GM15510 (cell line): ENCODE results near the gene POLA1.

ENCODE experiments used
- POLR2A ChIP-seq: IDR thresholded peaks from 3 replicates; pipeline ENCODE4 v1.6.1; 2011; ENCODE audit warnings: borderline replicate concordance; ENCODE audit not compliant: insufficient read length; ENCODE audit errors: extremely low read depth

POLA1 gene

DNA sequence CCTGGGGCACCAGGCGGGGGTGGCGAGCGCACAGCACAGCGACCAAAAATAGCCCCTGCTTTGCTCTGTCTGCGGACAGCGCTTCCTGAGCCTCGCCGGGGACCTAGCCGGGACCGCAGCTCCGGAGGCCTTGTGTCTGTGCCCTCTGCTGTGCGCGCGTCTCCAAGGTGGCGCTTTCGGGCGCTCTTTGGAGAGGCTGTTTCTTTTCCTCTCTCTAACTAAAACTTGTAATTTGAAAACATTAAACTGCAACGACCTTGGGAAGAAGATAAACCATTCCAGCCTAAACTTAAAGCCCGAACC, 318.7 kb downstream of the POLA1 start:
- no peak for TF ChIP-seq POLR2A

DNA sequence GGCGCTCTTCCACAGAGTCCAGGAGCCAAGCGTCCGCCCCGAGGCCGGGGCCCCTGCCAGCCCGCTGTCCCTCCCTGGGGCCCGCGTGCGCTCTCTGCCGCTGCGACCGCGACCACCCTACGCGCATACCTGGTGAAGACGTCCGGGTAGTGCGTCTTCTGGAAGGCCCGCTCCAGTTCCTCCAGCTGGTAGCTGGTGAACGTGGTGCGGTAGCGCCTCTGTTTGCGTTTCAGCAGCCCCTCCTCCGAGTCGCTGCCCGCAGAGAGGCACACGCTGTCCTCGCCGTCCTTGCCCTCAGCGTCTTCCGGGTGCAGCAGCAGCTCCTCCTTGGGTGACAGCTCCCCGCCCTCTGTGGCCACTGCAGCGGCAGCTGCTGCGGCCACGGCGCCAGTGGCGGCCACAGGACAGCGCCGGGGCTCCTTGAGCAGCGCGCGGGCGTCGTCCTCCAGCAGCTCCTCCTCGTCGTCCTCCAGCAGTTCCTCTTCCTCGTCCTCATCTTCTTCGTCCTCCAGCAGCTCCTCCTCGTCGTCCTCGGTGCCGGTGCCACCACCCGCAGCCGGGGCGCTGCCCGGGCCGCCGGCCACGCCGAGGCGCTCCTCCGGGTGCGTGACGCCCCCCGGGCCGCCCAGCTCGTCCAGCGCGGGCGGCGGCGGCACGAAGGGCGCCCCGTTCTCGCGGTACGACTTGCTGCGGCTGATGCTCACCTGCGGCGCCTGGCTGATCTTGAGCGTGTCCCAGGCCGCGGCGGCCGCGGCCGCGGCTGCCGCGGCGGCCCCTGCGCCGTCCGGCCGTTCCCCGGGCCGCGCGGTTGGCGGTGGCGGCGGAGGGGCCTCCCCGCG, 319.3 kb downstream of the POLA1 start:
- TF ChIP-seq POLR2A: no peak

DNA sequence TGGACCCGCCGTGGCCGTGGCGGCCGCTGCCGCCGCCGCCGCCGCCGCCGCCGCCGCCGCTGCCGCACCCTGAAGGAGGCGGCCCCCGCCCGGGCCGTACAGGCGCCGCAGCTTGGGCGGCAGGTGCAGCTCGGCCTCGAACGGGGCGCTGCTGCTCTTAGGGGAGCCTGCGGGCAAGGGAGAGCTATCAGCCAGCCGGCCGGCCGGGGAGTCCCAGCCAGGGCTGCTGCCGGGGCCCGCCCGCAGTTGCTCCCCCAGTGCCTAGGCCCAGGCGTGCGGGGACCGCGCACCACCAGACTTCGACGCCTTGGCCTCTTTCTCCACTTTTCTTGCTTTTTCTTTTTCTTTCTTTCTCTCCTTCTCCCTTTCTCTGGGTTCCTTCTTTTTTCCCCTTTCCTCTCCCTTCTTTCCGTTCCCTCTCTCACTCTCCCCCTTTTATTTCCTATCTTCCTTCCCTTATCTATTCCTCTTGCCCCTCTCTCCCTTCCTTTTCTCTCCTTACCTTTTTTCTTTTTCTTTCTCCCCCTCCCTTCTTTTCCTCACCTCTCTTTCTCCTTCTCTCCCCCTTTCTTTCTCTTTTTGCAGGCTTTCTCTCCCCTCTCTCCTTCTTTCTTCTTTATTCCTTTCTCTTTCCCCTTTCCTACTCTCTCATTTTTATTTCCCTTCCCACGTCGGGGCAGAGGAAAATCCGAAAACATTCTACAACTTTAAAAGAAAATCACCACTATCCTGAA, 320.1 kb downstream of the POLA1 start:
- no peak for TF ChIP-seq POLR2A

DNA sequence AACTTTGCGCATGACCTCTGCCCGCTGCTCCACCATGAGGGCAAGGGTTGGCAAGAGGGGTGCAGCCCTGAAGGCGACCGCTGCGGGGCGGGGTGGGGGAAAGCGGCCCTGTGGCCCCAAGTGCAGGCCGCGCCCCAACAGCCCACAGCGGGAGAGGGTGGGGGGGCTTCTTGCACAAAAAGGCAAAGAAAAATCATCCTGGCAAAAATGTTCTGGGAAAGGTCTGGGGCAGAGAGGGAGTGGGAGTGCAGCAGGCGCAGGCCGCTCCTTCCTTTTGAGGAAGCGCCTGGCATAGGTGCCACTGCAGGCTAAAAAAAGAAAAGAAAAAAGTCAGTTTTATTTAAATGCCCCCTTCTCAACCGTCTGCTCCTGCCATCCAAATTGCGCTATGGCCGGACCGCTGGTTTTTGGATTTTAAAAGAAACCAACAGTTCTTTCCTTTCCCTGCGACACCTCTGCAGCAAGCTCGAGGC, 320.7 kb downstream of the POLA1 start:
- TF ChIP-seq POLR2A: no peak

DNA sequence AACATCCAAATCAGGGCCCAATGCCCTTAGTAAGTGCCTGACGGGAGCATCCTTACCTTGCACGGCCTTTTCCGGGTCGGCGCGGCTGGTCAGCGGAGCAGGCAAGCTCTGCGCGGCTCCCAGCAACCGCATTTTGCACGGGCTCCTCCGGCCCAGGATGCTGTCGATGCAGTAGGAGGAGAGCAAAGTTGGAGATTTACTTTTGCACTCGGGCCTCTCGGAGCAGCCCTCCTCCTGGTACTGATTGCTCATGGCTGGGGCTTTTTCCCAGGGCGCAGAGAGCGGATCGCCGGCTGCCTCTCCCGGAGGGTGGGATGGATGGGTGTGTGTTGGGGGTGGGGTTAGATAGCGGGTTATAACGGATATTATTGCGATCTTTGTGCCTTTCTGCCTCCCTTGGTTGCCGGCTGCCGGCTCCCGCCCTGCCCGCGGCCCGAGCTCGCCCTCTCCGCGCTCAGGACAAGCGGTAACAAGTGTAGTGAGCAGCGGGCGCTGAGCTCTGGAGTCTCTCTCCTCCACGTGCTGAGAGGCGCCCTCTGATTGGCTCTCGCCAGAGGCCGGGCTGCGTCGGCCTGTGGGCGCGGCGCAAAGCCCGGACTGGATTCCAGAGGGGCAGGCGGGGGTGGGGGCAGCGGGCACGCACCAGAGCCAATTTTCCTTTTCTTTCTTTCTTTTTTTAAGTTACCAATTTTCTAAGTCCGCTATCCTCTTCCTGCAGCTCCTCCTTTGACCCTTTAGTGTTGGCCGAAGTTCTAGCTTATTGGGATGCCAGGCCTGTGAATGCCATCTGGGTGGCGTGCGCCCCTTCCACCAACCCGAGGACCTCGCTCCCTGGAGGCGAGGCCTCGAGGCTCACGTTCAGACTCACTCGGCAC, 322.0 kb downstream of the POLA1 start, which contains the start of gene ARX:
TSS of gene ARX (minus strand) at position 480 of the 875 bp plus-strand sequence. CDS start at position 252, 228 bp downstream.
- TF ChIP-seq POLR2A: no peak

DNA sequence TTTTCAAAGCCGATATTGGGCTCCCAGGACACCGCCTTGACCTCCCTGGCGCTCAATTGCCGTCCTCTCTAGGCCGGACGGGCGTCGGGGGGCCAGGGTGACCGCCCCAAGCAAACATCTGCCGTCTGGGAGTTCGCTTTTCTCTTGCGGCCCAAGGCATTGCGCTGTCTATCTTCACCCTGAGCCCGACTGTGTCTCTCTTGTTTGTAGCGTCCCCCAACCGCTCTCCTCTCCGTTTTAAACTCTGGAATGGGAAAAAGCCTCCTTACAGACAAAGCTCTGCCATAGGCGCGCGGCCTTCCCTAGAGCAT, 322.6 kb downstream of the POLA1 start:
- TF ChIP-seq POLR2A: no peak

DNA sequence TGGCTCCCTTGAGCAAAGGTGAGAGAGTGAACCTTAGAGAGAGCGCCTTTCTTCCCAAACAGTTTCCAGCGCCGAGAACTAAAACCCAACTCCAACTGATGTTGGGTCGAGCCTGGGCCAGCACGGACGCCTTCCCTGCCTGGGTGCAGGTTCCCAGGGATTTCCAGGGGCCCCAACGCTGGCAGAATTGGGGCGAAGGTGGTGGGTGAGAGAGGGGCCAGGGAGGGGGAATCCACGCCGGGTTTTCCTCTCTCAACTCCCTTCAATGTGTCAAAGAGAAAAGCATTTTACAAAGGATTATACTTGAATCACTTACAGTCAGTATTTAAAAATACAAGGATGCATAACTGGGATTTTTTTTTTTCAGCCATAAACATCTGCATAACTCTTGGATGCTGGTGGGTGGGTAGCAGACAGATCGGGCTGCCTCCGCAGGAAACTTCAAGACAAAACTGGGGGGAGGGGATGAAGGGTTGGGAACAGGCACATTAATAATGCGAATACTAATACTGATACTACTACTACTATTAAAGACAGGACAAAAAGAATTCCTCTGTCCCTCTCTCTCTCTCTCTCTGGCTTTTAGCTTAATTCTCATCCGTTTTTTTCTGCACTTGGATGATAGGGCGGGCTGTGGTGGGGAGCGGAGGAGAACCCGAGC, 323.4 kb downstream of the POLA1 start:
- no peak for TF ChIP-seq POLR2A

DNA sequence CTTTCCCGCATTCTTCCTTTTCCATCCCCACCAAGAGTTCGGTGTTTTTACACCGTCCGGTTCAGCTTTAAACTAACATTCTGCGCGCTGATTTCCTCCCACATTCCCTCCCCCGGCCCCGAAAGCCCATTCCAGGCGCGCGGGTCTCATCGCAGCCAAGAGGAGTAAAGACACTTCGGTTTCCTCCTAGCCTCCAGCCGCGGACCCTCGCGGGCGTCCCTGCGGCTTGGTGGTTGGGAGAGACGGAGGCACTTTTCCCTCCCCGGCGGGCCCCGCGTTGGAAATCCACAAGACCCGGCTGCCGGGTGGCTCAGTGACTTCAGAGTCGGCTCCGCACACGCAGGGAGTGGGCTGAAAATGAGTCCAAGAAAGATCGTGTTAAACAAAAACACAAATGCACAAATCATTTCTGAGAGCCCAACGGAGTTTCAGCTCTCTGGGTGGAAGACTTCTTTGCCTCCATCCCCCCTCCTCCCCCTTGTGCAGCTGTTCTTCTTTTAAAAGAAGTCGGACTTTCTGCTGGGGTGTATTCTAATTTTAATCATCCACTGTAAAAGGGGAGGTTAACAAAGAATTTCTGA, 324.0 kb downstream of the POLA1 start:
- TF ChIP-seq POLR2A: no peak

DNA sequence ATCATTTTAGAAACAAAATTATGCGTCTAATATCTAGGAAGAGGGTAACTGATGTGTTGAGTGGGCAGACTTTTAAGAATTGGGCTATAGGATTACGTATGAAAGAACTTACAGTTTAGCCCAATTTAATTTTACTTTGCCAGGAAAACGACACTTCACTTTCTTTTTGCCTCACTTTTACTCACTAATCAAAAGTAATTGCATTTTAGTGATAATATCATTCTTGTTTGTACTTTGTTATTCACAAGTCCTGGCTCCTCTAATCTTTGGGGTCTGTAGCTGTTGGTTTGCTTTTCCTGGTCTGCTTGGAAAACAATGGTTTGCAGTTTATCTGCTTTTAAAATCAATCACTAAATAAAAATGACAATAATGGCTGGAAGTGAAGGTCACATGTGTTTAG, 325.0 kb downstream of the POLA1 start:
- no peak for TF ChIP-seq POLR2A

DNA sequence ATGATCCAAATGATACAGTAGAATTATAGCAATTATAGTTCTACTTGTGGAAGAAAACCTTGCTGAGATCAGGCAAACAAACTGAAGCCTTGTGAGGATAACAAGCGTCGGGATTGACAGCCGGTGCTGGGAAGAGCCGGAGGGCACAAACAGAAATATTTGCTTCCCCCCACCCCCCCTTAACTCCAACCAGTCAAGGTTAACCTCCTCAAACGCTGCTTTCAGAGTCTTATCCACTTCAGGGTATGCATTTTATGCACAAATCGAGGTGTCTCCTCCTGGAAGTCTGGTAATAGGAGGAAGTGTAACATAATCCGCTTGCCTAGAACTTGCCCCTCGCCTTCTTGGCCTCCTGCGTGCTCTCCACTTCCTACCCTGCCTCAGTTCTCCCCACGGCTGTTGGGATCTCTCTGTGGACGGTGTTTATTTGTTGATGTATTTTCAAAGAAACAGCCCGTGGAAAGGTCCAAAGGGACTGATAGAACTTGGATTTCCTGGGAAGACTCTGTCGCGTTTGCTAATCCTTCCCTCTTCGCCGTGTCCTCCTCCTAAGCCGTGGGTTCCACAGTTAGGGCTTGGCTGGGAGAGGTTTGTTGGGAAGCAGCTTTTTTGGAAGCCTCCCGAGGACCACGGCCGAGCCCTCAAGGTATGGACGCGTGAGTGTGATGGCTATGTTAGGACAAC, 326.1 kb downstream of the POLA1 start:
- no peak for TF ChIP-seq POLR2A

DNA sequence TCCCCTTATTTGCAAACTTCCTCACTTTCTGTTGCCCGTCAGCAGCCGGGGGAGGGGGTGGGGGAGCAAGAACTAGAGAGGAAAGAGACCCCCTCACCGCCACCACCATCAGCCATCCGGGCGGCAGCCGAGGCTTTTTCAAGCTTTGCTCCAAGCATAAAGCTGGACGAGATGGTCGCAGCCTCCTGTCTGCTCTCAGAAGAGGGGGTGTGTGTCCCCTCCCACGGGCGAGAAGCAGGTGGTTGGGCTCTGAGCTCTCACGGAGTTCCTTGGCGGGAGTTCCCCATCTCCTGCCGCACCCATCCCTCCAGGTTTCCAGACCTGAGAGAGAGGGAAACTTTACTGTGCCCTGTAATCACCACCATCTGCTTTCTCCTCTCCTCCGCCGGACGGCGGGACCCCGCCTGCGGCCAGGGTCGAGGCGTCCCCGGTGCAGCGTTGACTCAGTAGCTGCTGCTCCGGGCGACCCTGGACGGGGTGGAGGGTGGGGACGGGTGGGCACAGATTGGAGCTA, 326.7 kb downstream of the POLA1 start:
- no peak for TF ChIP-seq POLR2A

DNA sequence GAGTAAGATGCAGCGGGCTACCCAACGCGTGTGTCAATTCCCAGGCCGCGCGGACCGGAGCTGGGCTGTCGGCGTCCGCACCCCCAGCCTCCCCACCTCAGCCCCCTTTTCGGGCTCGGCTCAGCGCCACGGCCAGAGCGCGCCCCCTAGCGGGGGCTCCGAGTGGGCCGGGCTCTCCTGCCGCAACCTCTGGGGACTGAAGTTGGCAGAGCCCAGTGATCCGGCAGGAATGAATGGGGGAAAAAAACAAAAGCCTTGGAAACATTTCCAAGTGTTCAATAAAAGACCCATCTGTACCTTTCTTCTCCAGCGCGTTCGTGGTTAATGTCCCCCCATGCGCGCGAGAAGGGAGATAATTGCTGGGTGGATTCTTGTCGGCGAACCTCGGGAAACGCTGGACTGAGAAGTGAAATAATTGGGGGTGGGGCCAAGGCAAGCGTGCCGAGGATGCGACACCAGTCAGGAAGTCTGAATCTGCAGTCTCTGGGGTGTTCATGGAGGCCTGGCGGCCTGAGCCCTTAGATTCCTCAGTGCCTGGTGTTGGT, 327.3 kb downstream of the POLA1 start:
- TF ChIP-seq POLR2A: no peak
